GOT3 (cell line): Measurements from ENCODE around the gene MAGEA3.
"Not testable (repeated sequence)": the region's sequence is repeated elsewhere in the genome, so short reads cannot be mapped to it uniquely, and the experiment has no call there.

Experiments used
- DNase-seq: peaks from one replicate; lab custom pipeline; 2025; ENCODE audit warnings: mixed read lengths; lab: John Stamatoyannopoulos, UW

MAGEA3 gene, protein sequence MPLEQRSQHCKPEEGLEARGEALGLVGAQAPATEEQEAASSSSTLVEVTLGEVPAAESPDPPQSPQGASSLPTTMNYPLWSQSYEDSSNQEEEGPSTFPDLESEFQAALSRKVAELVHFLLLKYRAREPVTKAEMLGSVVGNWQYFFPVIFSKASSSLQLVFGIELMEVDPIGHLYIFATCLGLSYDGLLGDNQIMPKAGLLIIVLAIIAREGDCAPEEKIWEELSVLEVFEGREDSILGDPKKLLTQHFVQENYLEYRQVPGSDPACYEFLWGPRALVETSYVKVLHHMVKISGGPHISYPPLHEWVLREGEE

GRCh38 chrX:152697952-152698931 is at the start of gene MAGEA3:
TSS of gene MAGEA3 (plus strand) at chrX:152698794. CDS start at chrX:152700833, 2,039 bp downstream.
- not testable (repeated sequence) for DNase-seq

GRCh38 chrX:152652060-152652459 is 46.5 kb upstream of the MAGEA3 start:
- no peak for DNase-seq

- DNase-seq = no peak
Observed at GRCh38 chrX:152652467-152652866, 46.1 kb upstream of the MAGEA3 start.

GRCh38 chrX:152656087-152656486 is 42.5 kb upstream of the MAGEA3 start:
- DNase-seq = no peak

DNA sequence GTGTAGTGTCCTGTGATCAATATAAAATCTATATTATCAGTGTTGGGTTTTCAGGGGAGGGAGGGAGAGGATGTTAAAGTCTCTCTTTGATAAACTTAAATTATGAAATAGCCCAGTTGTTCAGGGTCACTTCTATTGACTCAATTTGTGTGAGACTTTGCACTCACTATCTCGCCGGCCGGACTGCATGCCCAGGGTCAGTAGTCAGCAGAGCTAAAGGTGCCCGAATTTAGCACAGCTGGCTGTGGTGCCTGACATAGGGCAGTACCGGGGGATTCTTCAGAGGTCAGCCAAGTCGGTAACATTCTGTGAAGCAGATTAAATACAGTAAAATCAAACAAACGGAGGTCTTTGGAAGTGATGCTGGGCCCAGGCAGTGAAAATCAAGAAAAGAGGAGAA is 41.7 kb upstream of the MAGEA3 start:
- no peak for DNase-seq

- no peak for DNase-seq
Observed at GRCh38 chrX:152658302-152658701, 40.3 kb upstream of the MAGEA3 start.

- DNase-seq = no peak
Observed at GRCh38 chrX:152663086-152663485, 35.5 kb upstream of the MAGEA3 start.

DNA sequence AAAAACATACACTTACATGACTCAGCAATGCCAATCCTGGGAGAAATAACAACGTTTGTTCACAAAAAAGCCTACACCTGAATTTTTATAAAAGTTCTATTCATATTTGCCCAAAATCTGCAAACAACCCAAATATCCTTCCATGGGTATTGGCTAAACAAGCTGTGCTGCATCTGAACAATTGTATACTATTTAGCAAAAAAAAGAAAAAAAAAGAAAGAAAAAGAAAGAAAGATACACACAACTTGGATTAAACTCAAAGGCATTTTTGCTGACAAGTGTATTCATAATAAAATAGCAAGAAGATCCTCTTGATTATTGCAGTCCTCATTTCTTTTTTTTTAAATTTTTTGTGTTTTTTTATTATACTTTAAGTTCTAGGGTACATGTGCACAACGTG is 24.5 kb upstream of the MAGEA3 start:
- DNase-seq = no peak

DNA sequence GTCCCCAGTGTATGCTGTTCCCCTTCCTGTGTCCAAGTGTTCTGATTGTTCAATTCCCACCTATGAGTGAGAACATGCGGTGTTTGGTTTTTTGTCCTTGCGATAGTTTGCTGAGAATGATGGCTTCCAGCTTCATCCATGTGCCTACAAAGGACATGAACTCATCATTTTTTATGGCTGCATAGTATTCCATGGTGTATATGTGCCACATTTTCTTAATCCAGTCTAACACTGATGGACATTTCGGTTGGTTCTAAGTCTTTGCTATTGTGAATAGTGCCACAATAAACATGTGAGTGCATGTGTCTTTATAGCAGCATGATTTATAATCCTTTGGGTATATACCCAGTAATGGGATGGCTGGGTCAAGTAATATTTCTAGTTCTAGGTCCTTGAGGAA is 23.9 kb upstream of the MAGEA3 start:
- DNase-seq = not testable (repeated sequence)

DNA sequence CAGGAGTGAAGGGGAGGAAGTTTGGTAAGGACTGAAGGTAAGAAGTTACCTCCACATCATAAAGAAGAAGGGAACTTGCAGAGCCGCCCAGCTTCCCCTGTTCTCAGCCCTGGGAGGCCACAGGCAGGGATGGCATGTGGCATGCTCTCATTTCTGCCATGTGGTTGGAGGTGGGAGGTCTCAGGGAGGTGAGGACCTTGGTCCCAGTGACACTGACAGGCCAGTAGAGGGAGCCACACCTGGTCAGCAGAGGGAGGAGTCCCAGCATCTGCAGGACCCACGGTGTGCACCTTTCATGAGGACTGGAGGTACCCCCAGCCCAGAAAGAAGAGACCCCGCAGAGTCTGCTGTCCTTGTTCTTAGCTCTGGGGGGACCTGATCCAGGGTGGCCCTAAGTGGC is 17.6 kb upstream of the MAGEA3 start:
- DNase-seq = not testable (repeated sequence)

- DNase-seq = not testable (repeated sequence)
Observed at GRCh38 chrX:152700390-152700789, 1.8 kb downstream of the MAGEA3 start.

- DNase-seq = not testable (repeated sequence)
Observed at GRCh38 chrX:152706500-152706899, 7.9 kb downstream of the MAGEA3 start.

GRCh38 chrX:152709173-152709572 is 10.6 kb downstream of the MAGEA3 start, which contains the start of gene CSAG2:
TSS of gene CSAG2 (minus strand) at chrX:152709273. CDS start at chrX:152709112, 161 bp downstream.
- DNase-seq = not testable (repeated sequence)

DNA sequence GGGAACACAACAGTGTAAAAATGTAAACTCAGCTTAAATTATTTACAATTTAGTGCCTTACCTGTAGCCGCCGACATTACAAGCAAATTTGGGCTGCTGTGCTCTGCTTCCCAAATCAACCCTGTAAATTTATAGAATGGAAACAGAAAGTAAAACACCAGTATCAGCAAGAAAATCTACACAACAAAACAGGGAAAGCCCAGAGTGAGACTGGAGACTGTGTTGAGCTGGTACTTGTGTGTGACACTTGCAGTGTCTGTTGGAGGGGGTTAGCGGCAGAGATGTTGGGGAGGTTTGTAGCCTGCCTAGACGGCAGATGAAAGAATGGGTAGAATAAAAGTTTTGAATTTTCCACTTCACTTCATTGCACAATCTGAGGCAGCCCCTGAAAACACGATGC is 14.6 kb downstream of the MAGEA3 start:
- not testable (repeated sequence) for DNase-seq

GRCh38 chrX:152713815-152714787 is 15.5 kb downstream of the MAGEA3 start, which contains the start of gene MAGEA2B:
TSS of gene MAGEA2B (plus strand) at chrX:152714628. CDS start at chrX:152717107, 2,479 bp downstream.
- not testable (repeated sequence) for DNase-seq

- no peak for DNase-seq
Observed at GRCh38 chrX:152725409-152725808, 26.8 kb downstream of the MAGEA3 start.

GRCh38 chrX:152733261-152733975 is 34.8 kb downstream of the MAGEA3 start, which contains the start of the genes CSAG1 and MAGEA12:
TSS of gene CSAG1 (minus strand) at chrX:152733721. CDS start at chrX:152732460, 1,261 bp downstream.
TSS of gene MAGEA12 (plus strand) at chrX:152733757. CDS start at chrX:152736162, 2,405 bp downstream.
- no peak for DNase-seq

DNA sequence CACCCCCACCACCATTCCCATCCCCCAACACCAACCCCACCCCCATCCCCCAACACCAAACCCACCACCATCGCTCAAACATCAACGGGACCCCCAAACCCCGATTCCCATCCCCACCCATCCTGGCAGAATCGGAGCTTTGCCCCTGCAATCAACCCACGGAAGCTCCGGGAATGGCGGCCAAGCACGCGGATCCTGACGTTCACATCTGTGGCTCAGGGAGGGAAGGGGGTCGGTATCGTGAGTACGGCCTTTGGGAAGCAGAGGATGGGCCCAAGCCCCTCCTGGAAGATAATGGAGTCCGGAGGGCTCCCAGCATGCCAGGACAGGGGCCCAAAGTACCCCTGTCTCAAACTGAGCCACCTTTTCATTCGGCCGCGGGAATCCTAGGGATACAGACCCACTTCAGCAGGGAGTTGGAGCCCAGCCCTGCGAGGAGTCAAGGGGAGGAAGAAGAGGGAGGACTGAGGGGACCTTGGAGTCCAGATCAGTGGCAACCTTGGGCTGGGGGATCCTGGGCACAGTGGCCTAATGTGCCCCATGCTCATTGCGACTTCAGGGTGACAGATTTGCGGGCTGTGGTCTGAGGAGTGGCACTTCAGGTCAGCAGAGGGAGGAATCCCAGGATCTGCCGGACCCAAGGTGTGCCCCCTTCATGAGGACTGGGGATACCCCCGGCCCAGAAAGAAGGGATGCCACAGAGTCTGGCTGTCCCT is 35.7 kb downstream of the MAGEA3 start:
- DNase-seq = not testable (repeated sequence)

- no peak for DNase-seq
Observed at GRCh38 chrX:152735101-152735500, 36.5 kb downstream of the MAGEA3 start.
